Neural cell (in vitro differentiated cells): ENCODE results near the gene LRMDA. TPM values are rescaled to one million over a fixed set of nuclear protein-coding genes. Genes with fewer than 3 reads are reported as not detected.

Experiments
- H2AFZ ChIP-seq: fragments of 200-600, 300-800 bp; sonication (generic), shearing (Covaris generic); 2 replicates; pipeline ENCODE4 v1.6.0; 2014; ENCODE audit warnings: low read depth, mild to moderate bottlenecking, antibody characterized with exemption, low read length, moderate library complexity
- H3F3A ChIP-seq: fragments of 200-600 bp; shearing (Covaris generic); 2 replicates; pipeline ENCODE4 v1.6.1; 2016; ENCODE audit warnings: mild to moderate bottlenecking, moderate library complexity, mixed read lengths, antibody characterized with exemption, low read length; ENCODE audit not compliant: insufficient read depth, poor library complexity, severe bottlenecking
- H3K27ac ChIP-seq: fragments of 200-600, 300-800 bp; sonication (generic), shearing (Covaris generic); 2 replicates; pipeline ENCODE4 v1.5.1; 2014; ENCODE audit warnings: mild to moderate bottlenecking, low read length, moderate library complexity
- H3K27me3 ChIP-seq: fragments of 300-800, 200-600 bp; sonication (generic), shearing (Covaris generic); 2 replicates; pipeline ENCODE4 v1.6.0; 2014; ENCODE audit warnings: mild to moderate bottlenecking, low read depth, low read length, moderate library complexity; ENCODE audit not compliant: insufficient read depth
- H3K36me3 ChIP-seq: fragments of 300-800, 200-600 bp; sonication (generic), shearing (Covaris generic); 2 replicates; pipeline ENCODE4 v1.5.1; 2014; ENCODE audit warnings: mild to moderate bottlenecking, antibody characterized with exemption, low read length, moderate library complexity; ENCODE audit not compliant: insufficient read depth
- H3K4me2 ChIP-seq: fragments of 300-800, 200-600 bp; sonication (generic), shearing (Covaris generic); 2 replicates; pipeline ENCODE4 v1.6.0; 2014; ENCODE audit warnings: mild to moderate bottlenecking, low read length
- H3K4me3 ChIP-seq: fragments of 300-800, 200-600 bp; sonication (generic), shearing (Covaris generic); 2 replicates; pipeline ENCODE4 v1.5.1; 2014; ENCODE audit warnings: mild to moderate bottlenecking, low read length, moderate library complexity
- H3K79me2 ChIP-seq: fragments of 200-600 bp; shearing (Covaris generic); replicated peaks from 2 replicates; pipeline ENCODE4 v1.6.0; 2014; ENCODE audit warnings: mild to moderate bottlenecking, low read length, moderate library complexity; ENCODE audit not compliant: insufficient read depth
- H3K9ac ChIP-seq: fragments of 300-800, 200-600 bp; sonication (generic), shearing (Covaris generic); 2 replicates; pipeline ENCODE4 v1.6.1; 2016; ENCODE audit warnings: mild to moderate bottlenecking, low read length, mixed read lengths
- H3K9me2 ChIP-seq: fragments of 200-600 bp; shearing (Covaris generic); 2 replicates; pipeline ENCODE4 v1.6.1; 2016; ENCODE audit warnings: mild to moderate bottlenecking, low read length, mixed read lengths; ENCODE audit not compliant: insufficient read depth
- H3K9me3 ChIP-seq: fragments of 200-600, 300-800 bp; sonication (generic), shearing (Covaris generic); 2 replicates; pipeline ENCODE4 v1.6.1; 2016; ENCODE audit warnings: mild to moderate bottlenecking, mixed run types, low read length, moderate library complexity, mixed read lengths
- H4K20me1 ChIP-seq: fragments of 200-600 bp; shearing (Covaris generic); 2 replicates; pipeline ENCODE4 v1.6.1; 2016; ENCODE audit warnings: mild to moderate bottlenecking, mixed run types; ENCODE audit not compliant: insufficient read depth
- EP300 ChIP-seq: fragments of 450-650 bp; conservative IDR thresholded peaks from 2 replicates; pipeline ENCODE4 v1.6.1; 2014; ENCODE audit warnings: antibody characterized with exemption, mild to moderate bottlenecking, moderate library complexity; ENCODE audit not compliant: poor library complexity, severe bottlenecking
- EZH2 ChIP-seq: fragments of 200-600, 300-800 bp; shearing (Covaris generic), sonication (generic); IDR thresholded peaks from 2 replicates; pipeline ENCODE4 v1.6.1; 2014; ENCODE audit warnings: antibody characterized with exemption, low read length, borderline replicate concordance, mild to moderate bottlenecking; ENCODE audit not compliant: insufficient read depth, poor library complexity, severe bottlenecking
- MXI1 ChIP-seq: fragments of 450-650 bp; conservative IDR thresholded peaks from 2 replicates; pipeline ENCODE4 v1.6.1; 2014; ENCODE audit warnings: antibody characterized with exemption, mild to moderate bottlenecking; ENCODE audit not compliant: poor library complexity, severe bottlenecking
- POLR2AphosphoS5 ChIP-seq: IDR thresholded peaks from 2 replicates; pipeline ENCODE4 v1.6.1; 2012
- RAD21 ChIP-seq: fragments of 450-650 bp; conservative IDR thresholded peaks from 2 replicates; pipeline ENCODE4 v1.6.1; 2014; ENCODE audit warnings: antibody characterized with exemption, mild to moderate bottlenecking, moderate library complexity
- SMC3 ChIP-seq: fragments of 450-650 bp; conservative IDR thresholded peaks from 2 replicates; pipeline ENCODE4 v1.6.1; 2014; ENCODE audit warnings: antibody characterized with exemption, mild to moderate bottlenecking, moderate library complexity; ENCODE audit not compliant: poor library complexity
- TAF1 ChIP-seq: IDR thresholded peaks from 2 replicates; pipeline ENCODE4 v1.6.1; 2012; ENCODE audit warnings: low read depth
- polyA plus RNA-seq: library from polyadenylated mRNA; depleted of rRNA; stranded (reverse); fragments of >200 nt; gene quantifications from 2 replicates; pipeline ENCODE4 v1.2.3, GENCODE V29; 2014
- TF ChIP-seq, protein P1 (sequence below): IDR thresholded peaks from 2 replicates; pipeline ENCODE4 v1.6.1; 2012; ENCODE audit warnings: borderline replicate concordance
- TF ChIP-seq, protein P2 (sequence below): fragments of 450-650 bp; IDR thresholded peaks from 2 replicates; pipeline ENCODE4 v1.5.1; 2014; ENCODE audit warnings: antibody characterized with exemption, mild to moderate bottlenecking, moderate library complexity; ENCODE audit not compliant: poor library complexity, severe bottlenecking

The LRMDA gene
- polyA plus RNA-seq, 1 donor from 2014 or later, result 5.6 TPM

DNA sequence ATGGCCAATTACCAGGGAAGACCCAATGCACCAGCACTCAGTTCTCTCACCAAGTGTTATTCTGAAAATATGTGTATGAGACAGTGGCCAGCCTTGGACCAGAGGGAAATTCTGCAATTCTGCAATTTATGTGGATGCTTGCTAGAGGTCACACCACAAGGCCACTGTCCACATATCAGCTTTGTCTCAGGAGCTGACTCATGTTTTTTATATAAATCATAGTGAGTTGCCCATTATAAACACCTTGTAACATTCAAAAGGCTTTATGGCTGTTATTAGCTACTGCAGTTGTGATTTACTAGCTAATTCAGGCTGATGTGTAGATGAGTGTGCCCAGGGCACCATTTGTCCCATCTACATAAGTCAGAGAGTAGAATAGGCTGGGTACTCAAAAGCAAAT is 649.0 kb downstream of the LRMDA start:
- no peaks in the 10 kb centered on the region for H3K36me3 ChIP-seq
- no peak overlapping the region for H3K27ac ChIP-seq
- H3K4me2 ChIP-seq, result no peak overlapping the region
- no peaks in the 10 kb centered on the region for H4K20me1 ChIP-seq
- no peak overlapping the region for H3K4me3 ChIP-seq
- H3K27me3 ChIP-seq, result no peaks in the 10 kb centered on the region
- H3K9me2 ChIP-seq, result no peaks in the 10 kb centered on the region
- H2AFZ ChIP-seq, result no peak overlapping the region
- no peaks in the 10 kb centered on the region for H3K9me3 ChIP-seq
- no peak overlapping the region for H3K9ac ChIP-seq
- H3K79me2 ChIP-seq, result no peaks in the 10 kb centered on the region
- H3F3A ChIP-seq, result no peaks in the 10 kb centered on the region
- TF ChIP-seq EZH2 (no peak), EP300 (no peak), MXI1 (no peak), TAF1 (no peak), RAD21 (no peak), POLR2AphosphoS5 (no peak), SMC3 (no peak)
- TF ChIP-seq, protein P1, sequence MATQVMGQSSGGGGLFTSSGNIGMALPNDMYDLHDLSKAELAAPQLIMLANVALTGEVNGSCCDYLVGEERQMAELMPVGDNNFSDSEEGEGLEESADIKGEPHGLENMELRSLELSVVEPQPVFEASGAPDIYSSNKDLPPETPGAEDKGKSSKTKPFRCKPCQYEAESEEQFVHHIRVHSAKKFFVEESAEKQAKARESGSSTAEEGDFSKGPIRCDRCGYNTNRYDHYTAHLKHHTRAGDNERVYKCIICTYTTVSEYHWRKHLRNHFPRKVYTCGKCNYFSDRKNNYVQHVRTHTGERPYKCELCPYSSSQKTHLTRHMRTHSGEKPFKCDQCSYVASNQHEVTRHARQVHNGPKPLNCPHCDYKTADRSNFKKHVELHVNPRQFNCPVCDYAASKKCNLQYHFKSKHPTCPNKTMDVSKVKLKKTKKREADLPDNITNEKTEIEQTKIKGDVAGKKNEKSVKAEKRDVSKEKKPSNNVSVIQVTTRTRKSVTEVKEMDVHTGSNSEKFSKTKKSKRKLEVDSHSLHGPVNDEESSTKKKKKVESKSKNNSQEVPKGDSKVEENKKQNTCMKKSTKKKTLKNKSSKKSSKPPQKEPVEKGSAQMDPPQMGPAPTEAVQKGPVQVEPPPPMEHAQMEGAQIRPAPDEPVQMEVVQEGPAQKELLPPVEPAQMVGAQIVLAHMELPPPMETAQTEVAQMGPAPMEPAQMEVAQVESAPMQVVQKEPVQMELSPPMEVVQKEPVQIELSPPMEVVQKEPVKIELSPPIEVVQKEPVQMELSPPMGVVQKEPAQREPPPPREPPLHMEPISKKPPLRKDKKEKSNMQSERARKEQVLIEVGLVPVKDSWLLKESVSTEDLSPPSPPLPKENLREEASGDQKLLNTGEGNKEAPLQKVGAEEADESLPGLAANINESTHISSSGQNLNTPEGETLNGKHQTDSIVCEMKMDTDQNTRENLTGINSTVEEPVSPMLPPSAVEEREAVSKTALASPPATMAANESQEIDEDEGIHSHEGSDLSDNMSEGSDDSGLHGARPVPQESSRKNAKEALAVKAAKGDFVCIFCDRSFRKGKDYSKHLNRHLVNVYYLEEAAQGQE, result no peak
- TF ChIP-seq, protein P2, sequence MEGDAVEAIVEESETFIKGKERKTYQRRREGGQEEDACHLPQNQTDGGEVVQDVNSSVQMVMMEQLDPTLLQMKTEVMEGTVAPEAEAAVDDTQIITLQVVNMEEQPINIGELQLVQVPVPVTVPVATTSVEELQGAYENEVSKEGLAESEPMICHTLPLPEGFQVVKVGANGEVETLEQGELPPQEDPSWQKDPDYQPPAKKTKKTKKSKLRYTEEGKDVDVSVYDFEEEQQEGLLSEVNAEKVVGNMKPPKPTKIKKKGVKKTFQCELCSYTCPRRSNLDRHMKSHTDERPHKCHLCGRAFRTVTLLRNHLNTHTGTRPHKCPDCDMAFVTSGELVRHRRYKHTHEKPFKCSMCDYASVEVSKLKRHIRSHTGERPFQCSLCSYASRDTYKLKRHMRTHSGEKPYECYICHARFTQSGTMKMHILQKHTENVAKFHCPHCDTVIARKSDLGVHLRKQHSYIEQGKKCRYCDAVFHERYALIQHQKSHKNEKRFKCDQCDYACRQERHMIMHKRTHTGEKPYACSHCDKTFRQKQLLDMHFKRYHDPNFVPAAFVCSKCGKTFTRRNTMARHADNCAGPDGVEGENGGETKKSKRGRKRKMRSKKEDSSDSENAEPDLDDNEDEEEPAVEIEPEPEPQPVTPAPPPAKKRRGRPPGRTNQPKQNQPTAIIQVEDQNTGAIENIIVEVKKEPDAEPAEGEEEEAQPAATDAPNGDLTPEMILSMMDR, result no peak

DNA sequence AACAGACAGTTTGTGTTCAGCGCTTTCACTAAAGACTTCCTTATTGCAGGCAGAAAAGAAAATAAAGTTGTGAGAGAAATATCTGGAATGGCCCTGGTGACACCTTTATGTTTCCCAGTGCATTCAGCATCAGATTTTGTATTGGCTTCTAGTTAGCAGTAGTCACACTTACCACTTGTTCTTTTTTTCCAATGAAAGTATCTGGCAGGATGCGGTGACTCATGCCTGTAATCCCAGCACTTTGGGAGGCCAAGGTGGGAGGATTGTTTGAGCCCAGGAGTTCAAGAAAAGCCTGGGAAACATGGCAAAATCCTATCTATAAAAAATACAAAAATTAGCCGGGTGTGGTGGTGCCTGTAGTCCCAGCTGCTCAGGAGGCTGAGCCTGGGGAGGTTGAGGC is 649.6 kb downstream of the LRMDA start:
- H3K9me3 ChIP-seq, result no peaks in the 10 kb centered on the region
- no peaks in the 10 kb centered on the region for H3K9me2 ChIP-seq
- no peak for TF ChIP-seq EP300
- TF ChIP-seq, protein P2, result no peak
- TF ChIP-seq EZH2, result no peak
- no peak for TF ChIP-seq POLR2AphosphoS5
- TF ChIP-seq TAF1, result no peak
- TF ChIP-seq, protein P1, result no peak
- TF ChIP-seq MXI1, result no peak
- no peak for TF ChIP-seq SMC3
- TF ChIP-seq RAD21, result no peak
- H3K27me3 ChIP-seq, result no peaks in the 10 kb centered on the region
- H3F3A ChIP-seq, result no peaks in the 10 kb centered on the region
- no peak overlapping the region for H3K4me2 ChIP-seq
- no peak overlapping the region for H3K4me3 ChIP-seq
- H3K79me2 ChIP-seq, result no peaks in the 10 kb centered on the region
- H3K36me3 ChIP-seq, result no peaks in the 10 kb centered on the region
- H3K27ac ChIP-seq, result no peak overlapping the region
- no peak overlapping the region for H3K9ac ChIP-seq
- H4K20me1 ChIP-seq, result no peaks in the 10 kb centered on the region
- H2AFZ ChIP-seq, result no peak overlapping the region
